DMS153 (cell line): Measurements from ENCODE around the gene TEX26.
"Not testable (repeated sequence)": the region's sequence is repeated elsewhere in the genome, so short reads cannot be mapped to it uniquely, and the experiment has no call there.

Experiments used
- DNase-seq: peaks from one replicate; lab custom pipeline; 2025; lab: John Stamatoyannopoulos, UW

Gene TEX26

DNA sequence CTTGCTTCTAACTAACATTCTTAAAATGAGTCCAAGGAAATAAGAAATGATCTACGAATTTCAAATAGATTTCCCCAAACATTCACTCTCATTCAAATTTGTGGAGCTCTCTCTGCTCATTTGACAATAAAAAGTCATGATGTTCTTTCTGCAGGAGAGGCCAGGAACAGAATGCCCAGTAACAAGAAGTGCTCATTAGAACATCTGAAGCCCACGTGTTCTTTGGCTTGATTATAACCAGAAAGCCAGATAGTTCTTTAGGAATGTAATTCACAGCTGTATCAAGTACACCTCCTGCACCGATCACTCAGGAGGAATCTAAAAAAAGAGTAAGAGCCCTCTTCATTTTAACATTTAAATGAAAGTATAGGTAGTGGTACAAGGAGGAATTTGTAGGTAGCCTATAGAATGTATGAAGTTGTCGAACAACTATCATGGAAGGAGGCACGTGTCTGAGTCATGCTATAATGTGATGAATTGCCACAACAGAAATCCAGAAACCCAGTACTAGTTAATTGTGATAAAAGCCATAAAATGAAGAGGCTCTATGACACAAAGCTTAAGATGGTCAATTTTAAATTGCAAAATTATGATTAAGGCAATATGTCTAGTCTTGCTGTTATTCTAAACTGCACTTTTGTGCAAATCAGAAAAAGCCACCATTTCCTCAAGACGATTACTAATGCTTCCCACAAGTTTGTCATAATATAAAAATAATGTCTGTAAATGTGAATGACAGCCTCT, 13.6 kb upstream of the TEX26 start:
- no peak for DNase-seq

DNA sequence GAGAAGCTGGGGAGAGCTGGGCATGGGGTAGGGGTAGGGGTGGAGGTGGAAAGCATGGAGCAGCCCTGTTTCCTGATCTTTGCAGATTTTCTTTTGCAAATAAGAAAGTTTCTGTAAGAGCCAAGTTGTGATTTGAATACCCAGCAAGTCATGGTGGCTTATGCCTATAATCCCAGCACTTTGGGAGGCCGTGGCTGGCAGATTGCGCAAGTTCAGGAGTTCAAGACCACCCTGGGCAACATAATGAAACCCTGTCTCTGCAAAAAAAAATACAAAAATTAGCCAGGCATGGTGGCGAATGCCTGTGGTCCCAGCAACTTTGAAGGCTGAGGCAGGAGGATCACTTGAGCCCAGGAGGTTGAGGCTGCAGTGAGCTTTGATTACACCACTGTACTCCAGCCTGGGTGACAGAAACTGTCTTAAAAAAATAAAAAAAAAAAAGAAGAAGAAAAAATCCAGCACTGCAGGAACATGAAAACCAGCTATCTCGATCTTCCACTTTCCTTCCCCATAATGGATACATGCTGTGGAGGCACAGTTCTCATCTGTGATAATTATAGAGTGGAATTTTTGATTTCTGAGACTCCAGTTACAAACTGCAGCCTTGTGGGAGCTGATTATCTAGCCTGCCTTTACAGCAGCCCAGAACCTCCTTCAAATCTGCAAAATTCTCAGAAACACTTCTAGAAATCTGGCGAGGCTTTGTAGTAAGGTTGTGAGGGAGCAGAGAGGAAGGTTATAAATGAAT, 12.1 kb upstream of the TEX26 start:
- no peak for DNase-seq

DNA sequence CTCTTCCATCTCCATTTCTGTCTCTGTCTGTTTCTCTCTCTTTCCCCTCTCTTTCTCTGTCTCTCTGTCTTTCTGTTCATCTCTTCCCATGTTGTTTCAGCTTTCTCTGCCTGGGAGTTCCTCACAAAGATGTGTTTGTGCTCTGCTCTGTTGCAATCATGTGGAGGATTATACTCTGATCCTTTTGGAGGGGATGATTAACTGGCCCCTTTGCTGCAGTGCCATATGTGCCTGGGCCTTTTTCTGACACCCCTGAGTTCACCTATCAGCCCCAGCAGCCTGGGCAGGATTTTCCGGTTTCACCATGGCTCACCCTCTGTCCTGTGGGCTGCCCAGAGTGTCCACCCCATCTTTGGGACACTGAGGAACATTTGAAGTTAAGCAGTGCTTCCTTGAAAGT, 9.0 kb upstream of the TEX26 start:
- DNase-seq = no peak

DNA sequence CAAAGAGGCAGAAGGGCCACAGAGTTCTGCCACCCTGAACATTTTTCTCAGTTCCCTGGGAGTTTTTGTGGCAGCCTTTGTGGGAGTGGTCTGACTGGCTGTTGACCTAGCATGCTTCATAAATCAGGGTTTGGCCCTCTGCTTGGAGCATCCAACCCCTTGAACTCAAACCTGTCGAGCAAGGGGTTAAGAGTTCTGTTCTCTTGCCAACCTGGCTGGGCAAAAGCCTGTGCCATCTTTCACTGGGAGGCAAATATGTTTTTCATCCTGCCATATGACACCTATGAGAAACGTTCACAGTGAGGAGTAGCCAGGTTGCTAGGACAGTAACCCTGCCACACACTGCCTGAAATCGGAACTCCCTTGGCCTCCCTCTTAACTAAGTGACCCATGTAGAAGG, 7.7 kb upstream of the TEX26 start:
- no peak for DNase-seq

DNA sequence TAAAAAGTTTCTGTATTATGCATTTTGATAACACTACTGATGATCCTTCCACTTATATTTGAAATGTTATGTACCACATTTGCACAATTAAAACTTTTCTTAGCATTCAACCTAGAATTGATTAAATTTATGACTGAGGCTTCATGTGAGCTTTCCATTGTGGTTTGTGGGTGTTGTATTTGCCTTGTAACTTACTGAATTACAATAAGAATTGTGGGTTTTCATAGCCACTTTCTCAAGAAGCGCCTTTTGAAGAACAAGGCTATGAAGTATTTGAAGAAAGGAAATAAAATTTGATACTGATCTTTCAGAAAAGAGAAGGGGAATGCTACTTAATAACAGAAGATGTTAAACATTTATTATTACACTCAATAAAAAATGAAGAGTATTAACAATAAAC, 7.0 kb upstream of the TEX26 start:
- no peak for DNase-seq

DNA sequence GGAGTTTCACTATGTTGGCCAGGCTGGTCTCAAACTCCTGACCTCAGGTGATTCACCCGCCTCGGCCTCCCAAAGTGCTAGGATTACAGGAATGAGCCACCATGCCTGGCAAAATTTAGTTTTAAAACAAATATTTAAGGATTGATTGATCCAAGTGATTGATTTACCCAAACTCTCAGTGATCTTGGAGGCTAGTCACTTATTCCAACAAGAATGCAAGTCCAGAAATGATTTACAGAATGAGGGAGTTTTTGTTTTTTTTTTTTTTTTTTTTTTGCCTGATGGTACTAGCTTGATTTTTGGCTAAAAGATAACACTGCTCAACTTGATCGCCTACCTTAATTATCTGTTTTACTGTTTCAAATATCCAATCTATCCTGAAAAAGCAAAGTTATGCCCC, 5.7 kb upstream of the TEX26 start:
- no peak for DNase-seq

DNA sequence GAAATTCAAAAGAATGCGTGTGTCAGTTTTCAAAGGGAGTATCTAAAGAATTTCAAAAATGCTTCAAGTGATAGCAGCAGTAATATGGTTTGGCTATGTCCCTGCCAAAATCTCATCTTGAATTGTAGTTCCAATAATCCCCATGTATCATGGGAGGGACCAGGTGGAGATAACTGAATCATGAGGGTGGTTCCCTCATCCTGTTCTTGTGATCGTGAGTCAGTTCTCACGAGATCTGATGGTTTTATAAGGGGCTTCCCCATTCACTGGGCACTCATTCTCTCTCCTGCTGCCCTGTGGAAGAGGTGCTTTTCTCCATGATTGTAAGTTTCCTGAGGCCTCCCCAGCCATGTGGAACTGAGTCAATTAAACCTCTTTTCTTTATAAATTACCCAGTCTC, 5.3 kb upstream of the TEX26 start:
- DNase-seq = not testable (repeated sequence)

DNA sequence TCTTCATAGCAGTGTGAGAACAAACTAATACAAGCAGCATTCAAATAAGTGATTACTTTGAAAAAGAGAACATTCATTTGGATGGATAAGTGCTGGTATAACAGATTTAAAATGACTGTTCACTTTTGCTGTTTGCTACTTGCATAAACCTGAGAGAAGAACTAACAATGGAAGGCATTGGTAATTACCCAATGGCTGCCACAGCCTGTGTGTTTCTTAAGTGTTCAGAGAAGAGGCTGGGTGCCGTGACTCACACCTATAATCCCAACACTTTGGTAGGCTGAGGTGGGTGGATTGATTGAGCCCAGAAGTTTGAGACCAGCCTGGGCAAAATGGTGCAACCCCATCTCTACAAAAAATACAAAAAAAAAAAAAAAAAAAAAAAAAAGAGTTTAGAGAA, 4.9 kb upstream of the TEX26 start:
- no peak for DNase-seq

DNA sequence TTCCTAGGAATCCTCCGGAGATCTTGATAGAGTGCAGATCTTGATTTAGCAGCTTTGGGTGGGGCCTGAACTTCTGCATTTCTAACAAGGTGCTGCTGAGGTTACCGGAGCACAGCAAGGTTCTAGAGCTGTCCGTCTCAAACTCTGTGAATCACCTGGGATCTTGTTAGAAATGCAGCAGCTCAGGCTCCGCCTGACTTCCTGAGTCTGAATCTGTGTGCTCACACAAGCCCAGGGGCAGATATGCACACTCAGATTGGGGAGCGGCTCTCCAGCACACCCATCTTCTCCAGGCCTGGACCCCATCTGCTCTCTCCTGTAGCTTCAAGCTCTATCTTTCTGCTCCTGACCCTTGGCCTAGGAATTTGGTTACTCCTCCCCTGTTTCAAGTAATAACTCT, 3.5 kb upstream of the TEX26 start:
- no peak for DNase-seq

DNA sequence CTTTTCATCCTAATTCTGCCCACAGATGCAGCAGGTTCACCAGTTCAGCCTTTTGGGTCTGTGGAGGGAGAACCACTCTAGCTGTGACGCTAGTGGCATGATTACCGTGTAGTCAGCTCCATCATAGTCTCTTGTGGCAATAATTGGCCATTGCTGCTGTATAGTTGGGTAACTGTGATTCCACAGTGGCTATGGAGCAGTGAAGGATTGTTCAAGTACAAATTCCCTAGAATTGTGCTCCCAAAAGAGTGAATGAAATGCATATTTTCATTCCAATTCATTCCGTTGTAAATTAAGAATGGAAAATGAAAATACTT, 856 bp downstream of the TEX26 start:
- no peak for DNase-seq

DNA sequence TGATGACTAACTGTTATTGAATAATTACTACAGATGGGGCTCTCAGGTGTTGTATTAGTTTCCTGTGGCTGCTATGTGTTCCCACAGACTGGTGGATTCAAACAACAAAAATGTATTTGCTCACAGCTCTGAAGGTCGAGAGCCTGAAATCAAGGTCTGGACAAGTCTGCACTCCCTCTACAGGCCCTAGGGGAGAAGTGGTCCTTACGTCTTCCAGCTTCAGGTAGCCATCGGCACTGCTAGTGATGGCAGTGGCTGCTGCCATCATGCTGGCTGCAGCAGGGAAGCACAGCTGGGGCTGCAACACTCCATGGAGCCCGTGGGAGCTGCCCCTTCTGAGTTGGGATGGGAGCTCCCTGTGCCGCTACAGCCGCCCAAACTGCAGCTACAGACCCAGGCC, 1.9 kb downstream of the TEX26 start:
- no peak for DNase-seq

DNA sequence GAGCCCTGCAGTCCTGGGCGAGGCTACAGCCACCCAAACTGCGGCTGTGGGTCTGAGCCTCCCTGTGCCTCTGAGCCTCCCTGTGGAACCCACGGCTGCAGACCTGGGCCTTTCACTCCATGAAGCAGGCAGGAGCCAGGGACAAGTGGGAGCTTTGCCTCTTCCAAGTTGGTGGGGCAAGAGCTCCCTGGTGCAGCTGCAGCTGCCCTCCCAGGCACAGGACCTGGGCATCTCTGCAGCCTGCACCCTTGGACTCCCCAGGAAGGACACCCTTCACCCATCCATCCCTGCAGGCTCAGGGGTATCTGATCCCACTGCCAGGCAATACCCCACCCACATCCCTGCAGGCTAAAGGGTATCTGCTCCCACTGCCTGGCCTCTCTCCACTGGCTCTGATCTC, 2.3 kb downstream of the TEX26 start:
- DNase-seq = no peak

DNA sequence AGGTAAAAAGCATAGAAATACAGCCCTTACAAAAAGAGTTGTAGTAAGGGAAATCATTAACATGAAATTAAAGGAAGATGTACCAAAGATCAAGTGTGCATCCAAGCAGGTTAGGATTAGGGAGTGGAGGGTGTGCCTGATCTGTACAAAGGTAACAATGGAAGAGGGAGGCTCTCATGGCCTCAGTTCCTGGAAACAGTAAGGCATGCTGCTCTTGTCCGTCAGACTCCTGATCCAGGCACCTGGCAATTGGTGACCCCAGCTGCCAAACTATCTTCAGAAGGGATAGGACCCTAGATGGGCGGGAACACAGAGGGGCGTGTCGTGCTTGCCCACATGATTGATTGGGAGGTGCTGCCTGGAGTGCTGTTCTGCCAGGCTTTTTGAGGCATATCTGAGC, 4.5 kb downstream of the TEX26 start:
- no peak for DNase-seq

DNA sequence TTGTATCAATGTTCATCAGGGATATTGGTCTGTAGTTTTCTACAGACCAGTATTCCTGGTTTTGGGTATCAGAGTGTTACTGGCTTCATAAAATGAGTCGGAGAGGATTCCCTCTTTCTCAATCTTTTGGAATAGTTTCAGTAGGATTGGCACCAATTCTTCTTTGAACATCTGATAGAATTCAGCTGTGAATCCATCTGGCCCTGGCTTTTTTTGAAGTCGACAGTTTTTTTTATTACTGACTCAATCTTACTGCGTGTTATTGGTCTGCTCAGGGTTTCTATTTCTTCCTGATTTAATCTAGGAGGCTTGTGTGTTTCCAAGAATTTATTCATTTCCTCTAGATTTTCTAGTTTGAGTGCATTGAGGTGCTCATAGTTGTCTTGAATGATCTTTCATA, 11.4 kb downstream of the TEX26 start:
- no peak for DNase-seq

DNA sequence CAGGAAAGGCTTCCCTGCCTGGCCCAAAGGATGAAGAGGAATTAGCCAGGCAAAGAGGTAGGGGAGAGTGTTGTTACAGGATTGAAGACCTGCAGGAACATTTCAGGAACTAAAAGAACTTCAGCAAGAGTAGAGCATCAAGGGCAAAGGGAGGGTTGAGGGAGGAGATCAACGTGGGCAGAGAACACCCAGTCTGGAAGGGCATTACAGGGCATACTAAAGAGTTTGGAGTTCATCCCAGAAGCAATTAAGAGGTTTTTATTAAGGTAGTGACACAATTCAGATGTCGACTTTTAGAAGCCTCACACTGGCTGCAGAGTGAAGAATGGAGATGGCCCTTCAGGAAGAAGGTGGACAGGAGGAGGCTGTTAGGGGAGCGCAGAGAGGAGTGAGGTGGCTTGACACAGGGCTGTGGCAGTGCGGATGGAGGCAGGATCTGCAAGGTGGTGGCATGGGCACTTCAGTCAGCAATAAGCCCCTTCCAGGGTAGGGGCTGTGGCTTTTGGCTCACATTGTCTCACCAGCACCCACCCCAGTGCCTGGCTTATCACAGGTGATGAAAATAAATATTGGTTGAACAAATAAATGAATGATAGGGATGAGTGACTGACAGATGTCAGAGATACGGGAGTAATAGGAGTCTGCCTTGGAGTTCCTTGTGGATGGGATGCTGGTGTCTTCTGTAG, 24.9 kb downstream of the TEX26 start:
- DNase-seq = no peak

DNA sequence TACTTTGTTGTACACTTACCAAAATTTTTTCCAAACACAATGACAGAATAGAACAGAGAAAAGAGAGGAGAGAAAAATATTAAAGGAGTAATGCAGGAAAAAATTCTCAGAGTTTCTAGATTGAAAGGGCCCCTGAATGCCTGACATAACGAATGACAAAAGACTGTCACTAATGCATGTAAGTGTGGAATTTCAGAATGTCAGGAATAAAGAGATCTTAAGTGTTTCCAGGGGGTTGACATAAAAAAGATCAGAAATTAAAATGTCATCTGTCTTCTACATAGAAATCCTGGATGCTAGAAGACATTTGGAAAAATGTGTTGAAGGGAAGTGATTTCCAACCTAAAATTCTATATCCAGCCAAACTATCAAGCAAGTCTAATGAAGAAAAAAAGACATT, 27.2 kb downstream of the TEX26 start:
- DNase-seq = no peak

DNA sequence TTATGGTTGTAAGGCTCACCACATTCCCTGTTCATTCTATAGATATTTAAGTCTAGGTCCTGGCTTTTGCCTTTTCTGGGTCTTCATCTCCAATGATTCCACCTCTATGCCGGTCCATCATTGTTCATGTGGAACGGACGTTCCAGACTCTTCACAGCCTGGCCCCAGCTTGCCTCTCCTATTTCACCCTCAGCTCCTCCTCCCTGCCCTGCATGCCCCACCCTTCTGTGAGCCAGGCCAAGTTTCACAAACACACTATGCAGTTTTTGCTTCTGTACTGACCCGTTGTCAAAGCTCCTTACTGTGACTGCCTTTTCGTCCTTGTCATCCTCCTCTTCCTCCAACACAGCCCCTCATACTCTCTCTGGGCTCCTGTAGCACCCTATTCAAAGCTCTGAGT, 31.3 kb downstream of the TEX26 start:
- DNase-seq = no peak

DNA sequence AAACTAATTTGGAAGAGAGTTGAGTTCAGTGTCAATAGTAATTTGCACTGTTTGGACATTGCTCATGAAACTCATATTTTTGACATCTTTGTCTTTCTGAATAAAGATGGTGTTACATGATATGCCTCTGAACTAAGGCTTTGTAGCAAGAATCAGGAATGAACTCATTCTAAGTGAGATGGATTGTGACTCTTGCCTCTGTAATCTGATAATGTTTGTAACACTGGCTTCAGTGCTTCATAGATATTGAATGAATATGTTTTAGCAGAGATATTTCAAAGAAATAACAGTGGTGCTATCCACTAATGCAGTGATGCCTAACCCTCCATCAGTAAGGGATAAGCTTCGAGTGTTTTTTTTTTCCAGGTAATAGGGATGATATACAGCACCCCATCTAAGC, 32.9 kb downstream of the TEX26 start:
- no peak for DNase-seq

DNA sequence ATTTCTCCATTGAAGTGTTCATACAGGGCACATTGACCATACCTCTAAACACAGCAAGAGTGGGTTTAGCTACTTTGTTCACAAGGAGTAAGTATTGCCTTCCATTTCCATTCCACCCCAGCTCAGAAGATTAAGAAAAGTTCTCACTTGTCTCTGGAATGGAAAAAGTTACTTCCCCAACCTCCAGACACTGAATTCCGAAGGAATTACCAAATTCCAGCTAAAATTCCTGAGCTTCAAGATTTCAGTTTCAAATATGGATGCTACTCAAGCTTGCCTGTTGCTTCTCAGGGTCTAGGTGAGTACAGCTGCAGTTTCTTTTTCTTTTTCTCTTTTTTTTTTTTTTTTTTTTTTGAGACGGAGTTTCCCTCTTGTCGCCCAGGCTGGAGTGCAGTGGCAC, 33.6 kb downstream of the TEX26 start:
- DNase-seq = no peak

DNA sequence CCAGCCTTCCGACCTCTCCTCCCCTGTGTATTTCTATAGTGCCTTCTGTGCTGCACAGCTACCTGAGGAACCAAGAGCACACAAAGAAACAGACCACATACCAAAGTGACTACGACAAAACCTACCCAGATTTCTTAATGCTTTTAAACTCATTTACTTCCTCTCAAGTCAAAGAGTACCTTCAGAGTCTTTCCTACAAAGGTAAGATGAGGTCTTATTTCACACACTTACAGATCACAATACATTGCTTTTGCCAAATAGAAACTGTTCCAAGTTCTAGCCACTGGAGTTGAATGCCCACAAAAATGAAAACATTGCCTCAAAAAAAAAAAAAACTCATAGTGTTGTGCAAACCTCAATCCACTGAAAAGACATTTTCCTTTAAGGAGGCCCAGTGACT, 36.4 kb downstream of the TEX26 start:
- DNase-seq = no peak

DNA sequence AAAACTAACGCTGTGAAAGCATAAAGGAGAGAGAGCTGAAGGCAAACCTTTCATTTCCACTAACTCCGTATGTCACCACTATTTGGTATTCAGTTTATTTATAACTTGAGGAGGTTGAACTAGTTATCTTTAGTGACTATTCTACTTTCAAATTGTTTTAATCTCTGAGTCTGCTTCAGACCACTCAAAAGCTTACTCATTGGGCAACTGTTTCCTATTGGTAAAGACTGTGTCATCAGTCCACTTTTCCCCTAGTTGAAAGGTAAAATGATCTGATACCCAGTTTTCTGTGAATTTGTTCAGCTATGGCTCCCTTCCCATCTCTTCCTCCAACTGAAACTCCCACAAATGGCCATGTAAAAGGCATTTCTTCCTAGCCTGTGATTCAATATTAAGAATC, 39.1 kb downstream of the TEX26 start:
- no peak for DNase-seq

DNA sequence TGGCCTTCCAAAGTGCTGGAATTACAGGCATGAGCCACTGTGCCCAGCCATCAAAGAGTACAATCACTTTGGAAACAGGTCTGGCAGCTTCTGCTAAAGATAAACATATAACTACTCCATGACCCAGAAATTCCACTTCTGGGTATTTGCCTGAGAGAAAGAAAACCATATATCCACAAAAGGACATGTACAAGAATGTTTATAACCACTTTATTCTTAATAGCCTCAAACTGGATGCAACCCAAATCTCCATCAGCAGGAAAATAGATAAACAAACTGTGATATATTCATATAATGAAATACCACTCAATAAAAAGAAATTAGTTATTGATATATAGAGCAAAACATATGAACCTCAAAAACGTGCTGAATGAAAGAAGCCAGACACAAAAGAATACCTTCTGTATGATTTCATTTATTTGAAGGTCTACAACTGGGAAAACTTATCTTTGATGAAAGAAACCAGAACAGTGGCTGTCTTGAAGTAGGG, 40.5 kb downstream of the TEX26 start:
- no peak for DNase-seq

DNA sequence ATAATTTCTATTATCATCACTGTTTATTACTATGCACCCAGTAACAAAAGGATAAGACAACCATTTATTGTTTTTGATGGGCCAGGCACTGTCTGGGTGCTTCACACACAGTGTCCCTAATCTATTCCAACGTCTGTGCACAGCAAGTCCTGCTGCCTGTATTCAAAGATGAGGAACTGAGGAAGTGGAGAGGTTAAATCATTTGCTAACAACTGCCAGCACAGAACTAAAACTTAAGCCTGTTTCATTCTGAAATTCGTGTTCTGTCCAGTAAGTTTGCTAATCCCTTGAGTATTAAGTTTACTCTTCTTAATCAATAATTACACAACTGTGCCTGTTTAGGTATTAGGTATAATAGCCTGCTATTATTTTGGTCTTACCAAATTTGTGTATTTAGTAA, 41.9 kb downstream of the TEX26 start:
- no peak for DNase-seq
